OCI-LY1 (cell line): ENCODE measurements around the gene LHFPL5.

ENCODE experiments used
- EZH2 ChIP-seq: fragments of 200-600 bp; sonication (generic), shearing (Covaris generic); IDR thresholded peaks from 2 replicates; pipeline ENCODE4 v1.8.0; 2017; ENCODE audit warnings: borderline replicate concordance, mixed run types, mild to moderate bottlenecking, antibody characterized with exemption, low read length, moderate library complexity, mixed read lengths
- TF ChIP-seq, protein P1 (sequence below): fragments of 200-600 bp; sonication (generic), shearing (Covaris generic); IDR thresholded peaks from 2 replicates; pipeline ENCODE4 v1.5.1; 2017; ENCODE audit warnings: mild to moderate bottlenecking, antibody characterized with exemption, low read length, moderate library complexity, mixed read lengths

DNA sequence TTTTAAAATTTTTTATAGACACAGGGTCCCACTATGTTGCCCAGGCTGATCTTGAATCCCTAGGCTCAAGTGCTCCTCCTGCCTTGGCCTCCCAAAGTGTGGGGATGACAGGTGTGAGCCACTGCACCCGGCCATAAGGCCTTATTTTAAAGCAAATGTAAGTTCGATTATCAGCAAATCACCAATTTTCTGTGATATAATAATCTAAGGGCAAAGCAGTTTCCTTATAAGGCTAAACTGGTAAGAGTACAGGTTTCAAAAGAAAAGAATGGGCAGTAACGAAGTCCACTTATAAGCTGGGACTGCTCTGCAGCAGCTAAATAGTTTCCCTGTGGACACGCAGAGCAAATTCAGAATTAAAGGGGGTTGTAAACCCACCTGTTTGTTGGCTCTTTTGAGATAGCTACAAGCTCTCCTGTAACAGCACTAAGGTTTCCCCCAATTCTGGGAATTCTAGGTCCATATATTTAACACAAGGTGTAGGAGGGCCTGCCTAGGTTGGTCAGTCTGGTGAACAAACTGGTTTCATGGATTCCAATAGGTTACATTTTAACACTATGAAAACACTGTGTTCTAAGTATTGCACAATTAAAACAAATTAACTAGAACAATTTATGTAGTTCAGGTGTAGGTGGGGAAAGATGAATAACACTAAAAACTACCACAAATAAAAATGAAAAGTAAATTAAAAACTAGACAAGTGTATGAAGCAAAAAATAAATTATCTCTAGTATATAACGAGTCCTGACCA lies 26.3 kb downstream of the LHFPL5 start:
- TF ChIP-seq, protein P1, sequence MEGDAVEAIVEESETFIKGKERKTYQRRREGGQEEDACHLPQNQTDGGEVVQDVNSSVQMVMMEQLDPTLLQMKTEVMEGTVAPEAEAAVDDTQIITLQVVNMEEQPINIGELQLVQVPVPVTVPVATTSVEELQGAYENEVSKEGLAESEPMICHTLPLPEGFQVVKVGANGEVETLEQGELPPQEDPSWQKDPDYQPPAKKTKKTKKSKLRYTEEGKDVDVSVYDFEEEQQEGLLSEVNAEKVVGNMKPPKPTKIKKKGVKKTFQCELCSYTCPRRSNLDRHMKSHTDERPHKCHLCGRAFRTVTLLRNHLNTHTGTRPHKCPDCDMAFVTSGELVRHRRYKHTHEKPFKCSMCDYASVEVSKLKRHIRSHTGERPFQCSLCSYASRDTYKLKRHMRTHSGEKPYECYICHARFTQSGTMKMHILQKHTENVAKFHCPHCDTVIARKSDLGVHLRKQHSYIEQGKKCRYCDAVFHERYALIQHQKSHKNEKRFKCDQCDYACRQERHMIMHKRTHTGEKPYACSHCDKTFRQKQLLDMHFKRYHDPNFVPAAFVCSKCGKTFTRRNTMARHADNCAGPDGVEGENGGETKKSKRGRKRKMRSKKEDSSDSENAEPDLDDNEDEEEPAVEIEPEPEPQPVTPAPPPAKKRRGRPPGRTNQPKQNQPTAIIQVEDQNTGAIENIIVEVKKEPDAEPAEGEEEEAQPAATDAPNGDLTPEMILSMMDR: no peak
- TF ChIP-seq EZH2: no peak
